HepG2 (cell line): ENCODE results near the gene CDC25C. TPM values are rescaled to one million over a fixed set of nuclear protein-coding genes. Genes with fewer than 3 reads are reported as not detected.

ENCODE experiments used
- ADNP ChIP-seq: sonication (generic); formaldehyde crosslinking; IDR thresholded peaks from 2 replicates; pipeline ENCODE4 v1.4.0; 2020; ENCODE audit warnings: missing genetic modification reagents
- FOXP4 ChIP-seq: sonication (generic); formaldehyde crosslinking; IDR thresholded peaks from 2 replicates; pipeline ENCODE4 v1.4.0; 2020; ENCODE audit warnings: missing genetic modification reagents
- GABPA ChIP-seq, 2 experiments: IDR thresholded peaks; 2 replicates each; pipeline ENCODE4 v1.6.1; 2011 to 2016; ENCODE audit warnings: low read depth in 2 of 2, low read length in 1 of 2, missing biosample characterization in 1 of 2, missing genetic modification characterization in 1 of 2
- HNRNPK ChIP-seq: fragments of 200-400 bp; formaldehyde crosslinking; IDR thresholded peaks from 2 replicates; pipeline ENCODE4 v1.6.1; 2018; ENCODE audit warnings: low read length, low read depth, moderate library complexity, mild to moderate bottlenecking; ENCODE audit not compliant: poor library complexity, severe bottlenecking
- KDM4B ChIP-seq: sonication (generic); formaldehyde crosslinking; IDR thresholded peaks from 2 replicates; pipeline ENCODE4 v1.4.0; 2020; ENCODE audit warnings: missing genetic modification reagents
- MED1 ChIP-seq: sonication (generic); formaldehyde crosslinking; IDR thresholded peaks from 2 replicates; pipeline ENCODE4 v1.4.0; 2020; ENCODE audit warnings: missing genetic modification reagents
- MEIS1 ChIP-seq: sonication (generic); formaldehyde crosslinking; IDR thresholded peaks from 2 replicates; pipeline ENCODE4 v1.9.0; 2021; ENCODE audit warnings: mild to moderate bottlenecking, missing genetic modification reagents, moderate library complexity, borderline replicate concordance
- NFAT5 ChIP-seq: sonication (generic); formaldehyde crosslinking; IDR thresholded peaks from 2 replicates; pipeline ENCODE4 v1.4.0; 2020; ENCODE audit warnings: missing genetic modification reagents
- PAWR ChIP-seq: sonication (generic); formaldehyde crosslinking; IDR thresholded peaks from 2 replicates; pipeline ENCODE4 v1.4.0; 2020; ENCODE audit warnings: missing genetic modification reagents, mild to moderate bottlenecking, borderline replicate concordance
- PAXIP1 ChIP-seq: sonication (generic); formaldehyde crosslinking; conservative IDR thresholded peaks from 2 replicates; pipeline ENCODE4 v1.4.0; 2020; ENCODE audit warnings: mild to moderate bottlenecking, missing genetic modification reagents, moderate library complexity
- PHF8 ChIP-seq: sonication (generic); formaldehyde crosslinking; IDR thresholded peaks from 2 replicates; pipeline ENCODE4 v1.5.0; 2020; ENCODE audit warnings: missing genetic modification reagents
- TOE1 ChIP-seq: sonication (generic); formaldehyde crosslinking; IDR thresholded peaks from 2 replicates; pipeline ENCODE4 v1.4.0; 2020; ENCODE audit warnings: mild to moderate bottlenecking, missing genetic modification reagents
- ZNF121 ChIP-seq: sonication (generic); formaldehyde crosslinking; IDR thresholded peaks from 2 replicates; pipeline ENCODE4 v1.5.0; 2020; ENCODE audit warnings: mild to moderate bottlenecking, missing genetic modification reagents
- ZNF451 ChIP-seq: sonication (generic); formaldehyde crosslinking; IDR thresholded peaks from 2 replicates; pipeline ENCODE4 v1.5.0; 2020; ENCODE audit warnings: mild to moderate bottlenecking, missing genetic modification reagents
- polyA plus RNA-seq, 8 experiments: library from polyadenylated mRNA; depleted of rRNA in 3 of 8; stranded (reverse) in 7 of 8; unstranded in 1 of 8; fragments of >200 nt; fragmentation: Illumina TruSeq in 4 of 8; extraction: Trizol in 4 of 8; gene quantifications; 2 replicates each; pipeline versions ENCODE4 v1.2.1 to v1.2.3, GENCODE V29; 2011 to 2016; ENCODE audit warnings: low read depth in 4 of 8, missing spikeins in 1 of 8, mixed read lengths in 1 of 8; ENCODE audit not compliant: insufficient read depth in 1 of 8
- total RNA-seq, 5 experiments: library from RNA; depleted of rRNA; stranded (reverse); fragments of >200 nt; fragmentation: Illumina TruSeq; extraction: Trizol; gene quantifications; 2 replicates each; pipeline ENCODE4 v1.2.3, GENCODE V29; 2016; ENCODE audit warnings: low read depth in 1 of 5
- TF ChIP-seq, protein P1 (sequence below): sonication (generic); formaldehyde crosslinking; IDR thresholded peaks from 2 replicates; pipeline ENCODE4 v1.5.1; 2020; ENCODE audit warnings: missing genetic modification reagents, mild to moderate bottlenecking, borderline replicate concordance

CDC25C gene
- total and polyA plus RNA-seq, 2 of the 13 experiments (the other 11 are each of a cell fraction or from before 2014, with no cell fraction given), result 17.7 to 27.6 TPM

GRCh38 chr5:138331449-138332368 is at the start of gene CDC25C (continued):
- TF ChIP-seq, protein P1, sequence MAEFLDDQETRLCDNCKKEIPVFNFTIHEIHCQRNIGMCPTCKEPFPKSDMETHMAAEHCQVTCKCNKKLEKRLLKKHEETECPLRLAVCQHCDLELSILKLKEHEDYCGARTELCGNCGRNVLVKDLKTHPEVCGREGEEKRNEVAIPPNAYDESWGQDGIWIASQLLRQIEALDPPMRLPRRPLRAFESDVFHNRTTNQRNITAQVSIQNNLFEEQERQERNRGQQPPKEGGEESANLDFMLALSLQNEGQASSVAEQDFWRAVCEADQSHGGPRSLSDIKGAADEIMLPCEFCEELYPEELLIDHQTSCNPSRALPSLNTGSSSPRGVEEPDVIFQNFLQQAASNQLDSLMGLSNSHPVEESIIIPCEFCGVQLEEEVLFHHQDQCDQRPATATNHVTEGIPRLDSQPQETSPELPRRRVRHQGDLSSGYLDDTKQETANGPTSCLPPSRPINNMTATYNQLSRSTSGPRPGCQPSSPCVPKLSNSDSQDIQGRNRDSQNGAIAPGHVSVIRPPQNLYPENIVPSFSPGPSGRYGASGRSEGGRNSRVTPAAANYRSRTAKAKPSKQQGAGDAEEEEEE, result no peak
- TF ChIP-seq GABPA (IDR thresholded peaks at IDR 0.05; ENCODE audit: low read depth, low read length), result no peak
- peak; percentile 33; the same call in 1 of the 2 replicates for TF ChIP-seq GABPA (CRISPR knock-in tag; IDR thresholded peaks at IDR 0.05; ENCODE audit: low read depth)
- TF ChIP-seq HNRNPK, result no peak
- no peak for TF ChIP-seq ADNP (CRISPR knock-in tag)
- TF ChIP-seq ZNF451, result no peak
- no peak for TF ChIP-seq MEIS1 (CRISPR knock-in tag)
- no peak for TF ChIP-seq PAWR (CRISPR knock-in tag)
- peak; percentile 64; the same call in 1 of the 2 replicates for TF ChIP-seq NFAT5 (CRISPR knock-in tag)
- peak; percentile 78 for TF ChIP-seq PHF8
- TF ChIP-seq MED1 (CRISPR knock-in tag), result peak; percentile 68
- TF ChIP-seq FOXP4, result peak; percentile 50; the same call in 1 of the 2 replicates
- no peak for TF ChIP-seq ZNF121 (CRISPR knock-in tag)
- TF ChIP-seq TOE1 (CRISPR knock-in tag), result no peak
- TF ChIP-seq KDM4B (CRISPR knock-in tag), result no peak
- no peak; the same call in 1 of the 2 replicates for TF ChIP-seq PAXIP1 (CRISPR knock-in tag)
